ENCODE data around the gene LRIG1.

- TF ChIP-seq CTCF (IDR thresholded peaks at IDR 0.05) = no peak
- no peak for TF ChIP-seq POLR2A (IDR thresholded peaks at IDR 0.05)
- TF ChIP-seq EP300 (IDR thresholded peaks at IDR 0.05) = no peak
These were observed 12.3 kb downstream of the LRIG1 start for GRCh38 chr3:66488492-66488891.

Data from tibial nerve (tissue), 4 donors.